Osteocyte (in vitro differentiated cells): ENCODE results near the gene CRY1. TPM values are rescaled to one million over a fixed set of nuclear protein-coding genes. Genes with fewer than 3 reads are reported as not detected.

ENCODE experiments used
- DNase-seq: peaks from one replicate; pipeline ENCODE4 v3.0.0; 2021; ENCODE audit warnings: mixed read lengths; ENCODE audit not compliant: unreplicated experiment; ENCODE audit errors: extremely low spot score
- H3K27ac Mint-ChIP-seq: one replicate; pipeline ENCODE4 v1.8.0; 2021; ENCODE audit warnings: mild to moderate bottlenecking, mixed read lengths; ENCODE audit not compliant: unreplicated experiment
- H3K27me3 Mint-ChIP-seq: one replicate; pipeline ENCODE4 v1.8.0; 2021; ENCODE audit warnings: mixed read lengths; ENCODE audit not compliant: unreplicated experiment
- H3K36me3 Mint-ChIP-seq: one replicate; pipeline ENCODE4 v1.8.0; 2021; ENCODE audit warnings: mixed read lengths; ENCODE audit not compliant: unreplicated experiment
- H3K4me1 Mint-ChIP-seq: one replicate; pipeline ENCODE4 v1.8.0; 2021; ENCODE audit warnings: mixed read lengths; ENCODE audit not compliant: unreplicated experiment
- H3K4me3 Mint-ChIP-seq: one replicate; pipeline ENCODE4 v1.8.0; 2021; ENCODE audit warnings: mild to moderate bottlenecking, moderate library complexity, mixed read lengths; ENCODE audit not compliant: unreplicated experiment
- H3K9me3 Mint-ChIP-seq: one replicate; pipeline ENCODE4 v1.8.0; 2021; ENCODE audit warnings: mixed read lengths; ENCODE audit not compliant: unreplicated experiment
- CTCF ChIP-seq: fragments of 200-600 bp; sonication (generic); IDR thresholded peaks from 2 replicates; pipeline ENCODE4 v1.5.0; 2021; ENCODE audit warnings: antibody characterized with exemption, mild to moderate bottlenecking, moderate library complexity
- total RNA-seq: library from RNA; stranded (reverse); gene quantifications from 2 replicates; pipeline ENCODE4 v1.2.1, GENCODE V29; 2021

Gene CRY1
- total RNA-seq, 1 donor from 2014 or later = 25.7 TPM

GRCh38 chr12:107102294-107102693 lies 8.9 kb upstream of the CRY1 start:
- Mint-ChIP-seq H3K4me1 (peaks cover 8% of the 10 kb centered on the region), H3K27me3 (peaks cover 8% of the 10 kb centered on the region), H3K4me3 (no peak overlapping the region), H3K36me3 (no peaks in the 10 kb centered on the region), H3K9me3 (no peaks in the 10 kb centered on the region), H3K27ac (no peak overlapping the region)
- TF ChIP-seq CTCF = no peak
- DNase-seq = no peak

GRCh38 chr12:107101651-107102050 lies 8.3 kb upstream of the CRY1 start:
- Mint-ChIP-seq H3K27ac (no peak overlapping the region), H3K4me1 (peaks cover 8% of the 10 kb centered on the region), H3K4me3 (no peak overlapping the region), H3K9me3 (no peaks in the 10 kb centered on the region), H3K27me3 (peaks cover 6% of the 10 kb centered on the region), H3K36me3 (no peaks in the 10 kb centered on the region)
- no peak for DNase-seq
- TF ChIP-seq CTCF = no peak

GRCh38 chr12:107099917-107100316 lies 6.6 kb upstream of the CRY1 start:
- Mint-ChIP-seq H3K4me3 (no peak overlapping the region), H3K4me1 (peaks cover 3% of the 10 kb centered on the region), H3K36me3 (no peaks in the 10 kb centered on the region), H3K9me3 (no peaks in the 10 kb centered on the region), H3K27ac (no peak overlapping the region), H3K27me3 (peaks cover 4% of the 10 kb centered on the region)
- no peak for TF ChIP-seq CTCF
- no peak for DNase-seq

GRCh38 chr12:107096571-107096970 lies 3.2 kb upstream of the CRY1 start:
- TF ChIP-seq CTCF = no peak
- Mint-ChIP-seq H3K9me3 (no peaks in the 10 kb centered on the region), H3K4me1 (peaks cover 8% of the 10 kb centered on the region), H3K27ac (no peak overlapping the region), H3K4me3 (no peak overlapping the region), H3K27me3 (peaks cover 4% of the 10 kb centered on the region), H3K36me3 (no peaks in the 10 kb centered on the region)
- no peak for DNase-seq

- no peaks in the 10 kb centered on the region for H3K36me3 Mint-ChIP-seq
- no peaks in the 10 kb centered on the region for H3K9me3 Mint-ChIP-seq
- H3K27ac Mint-ChIP-seq = no peak overlapping the region
- no peak for DNase-seq
- no peak overlapping the region for H3K4me3 Mint-ChIP-seq
- H3K27me3 Mint-ChIP-seq = no peaks in the 10 kb centered on the region
- no peak for TF ChIP-seq CTCF
- H3K4me1 Mint-ChIP-seq = peaks cover 10% of the 10 kb centered on the region
Measured at GRCh38 chr12:107094183-107094448, 767 bp upstream of the CRY1 start.
